HUES48 (cell line): ENCODE results near the gene CD81.

Experiments
- H3K27ac ChIP-seq: one replicate; pipeline ENCODE4 v1.7.0; 2013; ENCODE audit warnings: low read depth, low read length, inconsistent platforms
- H3K27me3 ChIP-seq: 2 replicates; pipeline ENCODE4 v1.6.1; 2013; ENCODE audit warnings: mild to moderate bottlenecking, low read length; ENCODE audit not compliant: control insufficient read depth, insufficient read depth
- H3K36me3 ChIP-seq: 2 replicates; pipeline ENCODE4 v1.6.1; 2013; ENCODE audit warnings: low read length; ENCODE audit not compliant: control insufficient read depth, insufficient read depth
- H3K4me1 ChIP-seq: 2 replicates; pipeline ENCODE4 v1.6.1; 2013; ENCODE audit warnings: mild to moderate bottlenecking, low read length; ENCODE audit not compliant: control insufficient read depth, insufficient read depth
- H3K4me3 ChIP-seq: 2 replicates; pipeline ENCODE4 v1.5.1; 2013; ENCODE audit warnings: mild to moderate bottlenecking, low read depth, low read length
- H3K9ac ChIP-seq: 2 replicates; pipeline ENCODE4 v1.6.1; 2013; ENCODE audit warnings: mild to moderate bottlenecking, low read depth, low read length, moderate library complexity
- H3K9me3 ChIP-seq: 2 replicates; pipeline ENCODE4 v1.6.1; 2013; ENCODE audit warnings: low read length; ENCODE audit not compliant: control insufficient read depth, insufficient read depth

Gene CD81

DNA sequence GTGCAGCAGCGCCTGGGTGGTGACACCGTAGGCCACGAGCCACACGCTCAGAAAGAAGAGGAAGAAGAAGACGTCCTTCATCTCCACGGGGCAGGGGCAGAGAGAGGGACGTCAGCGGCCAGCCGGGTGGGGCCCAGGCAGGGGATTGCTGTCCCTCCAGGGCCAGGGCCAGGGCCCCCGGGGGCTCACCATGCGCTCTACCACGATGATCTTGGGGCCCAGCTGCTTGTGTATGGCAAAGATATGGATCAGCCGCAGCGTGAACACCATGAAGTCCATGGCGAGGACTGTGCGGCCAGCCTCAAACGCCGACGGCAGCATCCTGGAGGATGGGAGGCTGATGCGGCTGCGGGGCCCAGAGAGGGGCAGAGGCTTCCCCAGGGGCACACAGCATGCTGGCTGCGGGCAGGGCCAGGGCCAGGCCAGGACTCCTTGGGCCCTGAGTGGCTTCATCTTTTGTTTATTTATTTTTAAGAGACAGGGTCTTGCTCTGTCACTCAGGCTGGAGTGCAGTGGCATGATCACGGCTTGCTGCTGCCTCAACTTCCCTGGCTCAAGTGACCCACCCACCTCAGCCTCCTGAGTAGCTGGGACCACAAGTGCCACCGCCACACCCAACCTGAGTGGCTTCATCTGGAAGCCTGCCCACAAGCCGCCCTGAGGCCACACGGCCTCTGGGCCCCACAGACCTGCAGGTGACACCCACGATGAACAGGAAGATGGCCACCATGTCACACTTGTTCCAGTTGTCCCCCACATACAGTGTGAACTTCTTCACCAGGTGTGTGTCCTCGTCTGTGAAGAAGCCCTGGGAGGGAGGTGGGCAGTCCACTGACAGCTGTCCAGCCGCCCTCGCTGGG is 34.6 kb downstream of the CD81 start:
- no peaks in the 10 kb centered on the region for H3K36me3 ChIP-seq
- no peak overlapping the region for H3K9ac ChIP-seq
- no peak overlapping the region for H3K27ac ChIP-seq
- no peaks in the 10 kb centered on the region for H3K9me3 ChIP-seq
- H3K27me3 ChIP-seq: no peaks in the 10 kb centered on the region
- no peak overlapping the region for H3K4me3 ChIP-seq
- no peaks in the 10 kb centered on the region for H3K4me1 ChIP-seq

- Histone ChIP-seq H3K4me1 (no peaks in the 10 kb centered on the region), H3K9ac (no peak overlapping the region), H3K27me3 (no peaks in the 10 kb centered on the region), H3K4me3 (no peak overlapping the region), H3K36me3 (no peaks in the 10 kb centered on the region), H3K9me3 (no peaks in the 10 kb centered on the region), H3K27ac (no peak overlapping the region)
Observed at GRCh38 chr11:2412323-2412722, 35.2 kb downstream of the CD81 start.

DNA sequence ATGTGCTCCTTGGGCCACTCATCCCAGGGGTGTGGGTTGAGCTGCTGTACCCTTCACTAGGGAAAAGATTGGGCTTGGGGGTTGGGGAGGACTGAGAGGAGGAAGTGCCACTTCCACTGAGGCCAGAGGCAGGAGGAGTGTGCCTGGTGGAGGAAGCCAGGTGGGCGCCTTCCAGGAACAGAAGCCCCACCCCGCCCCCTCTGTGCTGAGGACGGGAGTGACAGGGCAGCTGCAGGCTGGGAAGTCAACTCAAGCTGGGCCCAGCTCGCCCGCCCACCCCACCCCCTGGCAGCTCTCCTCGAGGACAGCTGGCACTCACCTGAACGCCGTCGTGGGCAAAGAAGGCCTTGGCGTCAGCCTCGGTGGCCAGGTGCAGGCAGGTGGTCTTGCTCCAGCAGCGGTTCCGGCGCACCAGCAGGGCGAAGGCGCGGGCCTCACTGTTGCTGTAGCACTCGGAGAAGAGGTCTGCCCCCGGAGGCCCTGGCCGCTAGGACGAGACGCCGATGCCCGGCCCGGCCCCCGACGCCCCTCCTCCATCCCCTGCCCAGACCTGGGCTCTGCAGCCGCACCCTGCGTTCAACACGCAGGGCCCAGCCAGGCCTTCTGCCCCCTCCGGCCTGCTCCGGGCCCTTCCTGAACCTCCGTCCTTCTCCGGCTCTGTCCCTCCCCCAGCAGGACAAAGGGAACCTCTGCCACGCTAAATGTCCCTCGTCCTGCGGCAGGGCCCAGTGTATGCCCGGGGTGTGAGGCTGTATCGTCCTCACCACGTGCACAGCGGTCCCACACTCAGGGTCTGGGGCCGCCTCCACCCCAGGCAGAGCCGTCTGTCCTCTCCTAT is 36.9 kb downstream of the CD81 start:
- H3K36me3 ChIP-seq: no peaks in the 10 kb centered on the region
- no peaks in the 10 kb centered on the region for H3K4me1 ChIP-seq
- H3K27me3 ChIP-seq: no peaks in the 10 kb centered on the region
- no peak overlapping the region for H3K4me3 ChIP-seq
- no peak overlapping the region for H3K27ac ChIP-seq
- no peak overlapping the region for H3K9ac ChIP-seq
- H3K9me3 ChIP-seq: no peaks in the 10 kb centered on the region

- Histone ChIP-seq H3K4me1 (no peaks in the 10 kb centered on the region), H3K9me3 (no peaks in the 10 kb centered on the region), H3K4me3 (no peak overlapping the region), H3K9ac (no peak overlapping the region), H3K36me3 (no peaks in the 10 kb centered on the region), H3K27me3 (no peaks in the 10 kb centered on the region), H3K27ac (no peak overlapping the region)
Observed at GRCh38 chr11:2414616-2415015, 37.5 kb downstream of the CD81 start.

DNA sequence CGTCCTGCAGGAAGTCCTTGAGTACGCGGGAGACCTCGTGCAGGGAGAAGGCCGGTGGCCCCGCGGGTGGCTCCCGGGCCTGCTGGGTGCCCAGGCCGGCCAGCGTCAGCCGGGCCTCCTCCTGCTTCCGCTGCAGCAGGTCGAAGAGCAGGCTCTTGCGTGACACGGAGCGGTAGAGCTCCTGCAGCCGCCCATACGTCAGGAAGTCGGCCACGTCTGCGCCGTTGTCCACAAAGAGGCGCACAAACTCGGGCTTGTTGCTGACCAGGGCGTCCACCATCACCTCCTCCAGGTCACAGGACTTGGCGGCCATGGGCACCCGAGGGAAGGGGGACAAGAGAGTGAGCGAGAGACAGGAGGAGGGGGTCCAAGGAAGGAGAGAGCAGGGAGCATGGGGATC is 38.1 kb downstream of the CD81 start:
- Histone ChIP-seq H3K4me3 (no peak overlapping the region), H3K27me3 (no peaks in the 10 kb centered on the region)

DNA sequence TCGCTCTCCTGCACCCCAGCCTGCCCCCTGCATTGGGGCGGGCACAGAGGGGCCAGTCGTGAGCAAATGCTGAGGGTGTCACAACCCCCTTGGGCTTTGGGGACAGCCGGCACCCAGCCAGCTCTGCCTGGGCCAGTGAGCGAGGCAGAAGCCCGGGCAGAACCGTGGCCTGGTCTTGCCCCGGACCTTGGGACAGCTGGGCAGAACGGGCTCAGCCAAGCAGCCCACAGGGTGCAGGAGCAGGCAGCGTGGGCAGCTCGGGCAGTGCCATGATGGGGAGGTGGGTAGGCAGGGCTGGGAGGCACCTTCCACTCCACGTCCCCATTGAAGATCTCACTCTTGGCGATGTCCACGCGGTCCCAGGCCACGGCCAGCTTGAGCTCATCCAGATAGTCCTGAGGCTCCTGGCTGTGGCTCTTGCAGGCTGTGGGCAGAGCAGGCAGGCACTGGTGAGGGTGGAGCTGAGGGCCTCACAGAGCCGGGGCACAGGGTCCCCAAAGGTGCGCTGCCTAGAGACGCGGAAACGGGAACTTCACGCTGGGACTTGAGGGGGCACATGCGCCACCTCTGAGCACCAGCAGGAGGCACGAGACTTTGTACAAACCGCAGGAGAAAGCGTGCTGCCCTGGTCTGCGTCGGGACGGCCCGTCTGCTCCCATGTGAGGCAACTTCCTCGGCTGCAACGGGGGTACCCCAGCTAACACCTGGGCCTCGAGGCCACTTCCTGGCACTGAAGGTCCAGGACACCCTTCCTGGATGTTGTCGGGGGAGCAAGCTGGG is 38.7 kb downstream of the CD81 start:
- no peaks in the 10 kb centered on the region for H3K36me3 ChIP-seq
- H3K9me3 ChIP-seq: no peaks in the 10 kb centered on the region
- no peaks in the 10 kb centered on the region for H3K27me3 ChIP-seq
- no peak overlapping the region for H3K4me3 ChIP-seq
- H3K27ac ChIP-seq: no peak overlapping the region
- no peaks in the 10 kb centered on the region for H3K4me1 ChIP-seq
- no peak overlapping the region for H3K9ac ChIP-seq

More for the DNA sequence above, 38.1 kb downstream of the CD81 start:
- H3K27ac ChIP-seq: no peak overlapping the region
- no peak overlapping the region for H3K9ac ChIP-seq
- no peaks in the 10 kb centered on the region for H3K9me3 ChIP-seq
- H3K4me1 ChIP-seq: no peaks in the 10 kb centered on the region
- no peaks in the 10 kb centered on the region for H3K36me3 ChIP-seq

DNA sequence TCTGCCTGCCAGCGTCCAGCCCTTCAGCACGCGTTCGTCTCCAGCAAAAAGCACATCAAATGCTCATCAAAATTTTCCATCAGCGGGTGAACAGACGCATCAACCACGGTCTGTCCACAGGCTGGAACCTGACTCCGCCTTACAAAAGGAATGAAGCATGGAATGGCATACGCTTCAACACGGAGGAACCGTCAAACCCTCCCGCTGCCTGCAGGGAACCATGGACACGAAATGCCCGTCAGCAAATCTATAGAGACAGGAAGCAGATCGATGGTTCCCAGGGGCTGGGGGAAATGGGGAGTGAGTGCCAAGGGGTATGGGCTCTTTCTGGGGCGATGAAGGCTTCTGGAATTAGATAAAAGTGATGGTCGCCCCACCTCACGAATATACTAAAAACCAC is 39.7 kb downstream of the CD81 start:
- H3K27ac ChIP-seq: no peak overlapping the region
- H3K9ac ChIP-seq: no peak overlapping the region
- H3K27me3 ChIP-seq: no peaks in the 10 kb centered on the region
- no peaks in the 10 kb centered on the region for H3K4me1 ChIP-seq
- no peak overlapping the region for H3K4me3 ChIP-seq
- H3K36me3 ChIP-seq: no peaks in the 10 kb centered on the region
- no peaks in the 10 kb centered on the region for H3K9me3 ChIP-seq

DNA sequence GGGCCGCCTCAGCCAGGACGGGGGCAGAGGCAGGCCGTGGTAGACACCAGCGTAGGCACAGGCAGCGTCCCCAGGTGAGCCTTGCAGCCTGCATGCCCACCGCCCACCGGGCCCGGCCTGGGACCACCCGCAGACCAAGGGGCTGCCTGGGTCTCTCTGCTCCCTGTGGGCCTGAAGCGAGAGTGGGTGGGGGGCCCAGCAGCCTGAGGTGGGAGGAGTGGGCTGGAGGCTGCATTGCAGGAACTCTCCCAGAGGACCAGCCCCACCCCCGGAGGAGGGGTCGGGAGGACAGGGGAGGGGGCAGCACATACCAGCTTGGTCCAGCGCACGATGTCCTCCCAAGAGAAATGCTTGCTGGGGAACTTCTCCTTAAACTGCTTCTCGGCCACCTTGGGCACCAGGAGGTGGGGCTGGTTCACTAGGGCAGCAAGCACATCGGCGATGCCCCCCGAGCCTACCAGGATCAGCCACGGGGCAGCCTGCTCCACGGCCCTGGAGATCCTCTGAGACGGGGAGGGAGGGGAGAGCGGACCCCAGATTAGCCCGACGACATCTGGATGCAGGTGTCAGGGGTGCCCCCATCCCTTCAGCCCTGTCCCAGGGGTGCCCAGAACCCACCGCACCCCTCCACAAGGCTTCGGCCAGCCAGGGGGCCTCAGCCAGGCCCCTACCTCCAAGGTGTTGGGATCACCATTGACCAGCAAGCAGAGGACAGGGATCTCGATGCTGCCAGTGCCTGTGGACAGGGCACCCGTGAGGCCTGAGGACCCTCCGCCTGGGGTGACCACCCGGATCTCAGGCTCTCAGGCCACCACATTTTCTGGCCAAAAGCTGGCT is 41.0 kb downstream of the CD81 start:
- Histone ChIP-seq H3K9ac (no peak overlapping the region), H3K36me3 (no peaks in the 10 kb centered on the region), H3K27me3 (no peaks in the 10 kb centered on the region), H3K9me3 (no peaks in the 10 kb centered on the region), H3K4me1 (no peaks in the 10 kb centered on the region), H3K27ac (no peak overlapping the region), H3K4me3 (no peak overlapping the region)

GRCh38 chr11:2418693-2419360 is 41.7 kb downstream of the CD81 start:
- Histone ChIP-seq H3K4me1 (no peaks in the 10 kb centered on the region), H3K9me3 (no peaks in the 10 kb centered on the region), H3K9ac (no peak overlapping the region), H3K27me3 (no peaks in the 10 kb centered on the region), H3K27ac (no peak overlapping the region), H3K36me3 (no peaks in the 10 kb centered on the region), H3K4me3 (no peak overlapping the region)
